B cell (primary cell): Measurements from ENCODE around the gene ARHGAP9.

ENCODE experiments used
- EZH2 ChIP-seq: IDR thresholded peaks from 2 replicates; pipeline ENCODE4 v1.6.1; 2012; ENCODE audit warnings: borderline replicate concordance, low read depth, mild to moderate bottlenecking, moderate library complexity, low read length; ENCODE audit not compliant: insufficient read depth, poor library complexity, severe bottlenecking
- TF ChIP-seq, protein P1 (sequence below): fragments of 200-600 bp; IDR thresholded peaks from one replicate; pipeline ENCODE4 v1.8.0; 2022; ENCODE audit warnings: antibody characterized with exemption, mild to moderate bottlenecking

DNA sequence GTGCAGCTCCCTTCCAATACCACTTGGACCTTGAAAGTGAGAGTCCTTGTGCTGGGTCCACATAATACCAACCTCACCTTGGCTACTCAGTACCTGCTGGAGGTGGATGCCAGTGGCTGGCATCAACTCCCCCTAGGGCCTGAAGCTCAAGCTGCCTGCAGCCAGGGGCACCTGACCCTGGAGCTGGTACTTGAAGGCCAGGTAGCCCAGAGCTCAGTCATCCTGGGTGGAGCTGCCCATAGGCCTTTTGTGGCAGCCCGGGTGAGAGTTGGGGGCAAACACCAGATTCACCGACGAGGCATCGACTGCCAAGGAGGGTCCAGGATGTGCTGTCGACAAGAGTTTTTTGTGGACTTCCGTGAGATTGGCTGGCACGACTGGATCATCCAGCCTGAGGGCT is 30.3 kb downstream of the ARHGAP9 start:
- TF ChIP-seq EZH2 = no peak
- TF ChIP-seq, protein P1, sequence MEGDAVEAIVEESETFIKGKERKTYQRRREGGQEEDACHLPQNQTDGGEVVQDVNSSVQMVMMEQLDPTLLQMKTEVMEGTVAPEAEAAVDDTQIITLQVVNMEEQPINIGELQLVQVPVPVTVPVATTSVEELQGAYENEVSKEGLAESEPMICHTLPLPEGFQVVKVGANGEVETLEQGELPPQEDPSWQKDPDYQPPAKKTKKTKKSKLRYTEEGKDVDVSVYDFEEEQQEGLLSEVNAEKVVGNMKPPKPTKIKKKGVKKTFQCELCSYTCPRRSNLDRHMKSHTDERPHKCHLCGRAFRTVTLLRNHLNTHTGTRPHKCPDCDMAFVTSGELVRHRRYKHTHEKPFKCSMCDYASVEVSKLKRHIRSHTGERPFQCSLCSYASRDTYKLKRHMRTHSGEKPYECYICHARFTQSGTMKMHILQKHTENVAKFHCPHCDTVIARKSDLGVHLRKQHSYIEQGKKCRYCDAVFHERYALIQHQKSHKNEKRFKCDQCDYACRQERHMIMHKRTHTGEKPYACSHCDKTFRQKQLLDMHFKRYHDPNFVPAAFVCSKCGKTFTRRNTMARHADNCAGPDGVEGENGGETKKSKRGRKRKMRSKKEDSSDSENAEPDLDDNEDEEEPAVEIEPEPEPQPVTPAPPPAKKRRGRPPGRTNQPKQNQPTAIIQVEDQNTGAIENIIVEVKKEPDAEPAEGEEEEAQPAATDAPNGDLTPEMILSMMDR = no peak
